ENCODE measurements around the gene UACA.

Gene UACA

GRCh38 chr15:70650567-70651302 is 112.6 kb downstream of the UACA start:
- DNase-seq (ENCODE audit: low read depth) = no peak
- no peak for TF ChIP-seq CTCF (conservative IDR thresholded peaks at IDR 0.05; ENCODE audit: low read length)

GRCh38 chr15:70647396-70647795 is 116.0 kb downstream of the UACA start:
- TF ChIP-seq CTCF (conservative IDR thresholded peaks at IDR 0.05; ENCODE audit: low read length) = no peak
- no peak for DNase-seq (ENCODE audit: low read depth)
- no peak overlapping the region for H3K4me3 ChIP-seq (ENCODE audit: low read length)

More at GRCh38 chr15:70650567-70651302, 112.6 kb downstream of the UACA start:
- H3K4me3 ChIP-seq (ENCODE audit: low read length) = no peak overlapping the region

- DNase-seq (ENCODE audit: low read depth) = no peak
- H3K4me3 ChIP-seq (ENCODE audit: low read length) = no peak overlapping the region
- TF ChIP-seq CTCF (conservative IDR thresholded peaks at IDR 0.05; ENCODE audit: low read length) = no peak
Measured at GRCh38 chr15:70646169-70646568, 117.2 kb downstream of the UACA start.

GRCh38 chr15:70643783-70644125 is 119.6 kb downstream of the UACA start:
- peak; percentile 27 for DNase-seq (ENCODE audit: low read depth)
- TF ChIP-seq CTCF (conservative IDR thresholded peaks at IDR 0.05; ENCODE audit: low read length) = no peak
- no peak overlapping the region for H3K4me3 ChIP-seq (ENCODE audit: low read length)

GRCh38 chr15:70643106-70643782 is 120.1 kb downstream of the UACA start:
- no peak overlapping the region for H3K4me3 ChIP-seq (ENCODE audit: low read length)
- no peak for DNase-seq (ENCODE audit: low read depth)
- no peak for TF ChIP-seq CTCF (conservative IDR thresholded peaks at IDR 0.05; ENCODE audit: low read length)

- DNase-seq (ENCODE audit: low read depth) = peak; percentile 24
- H3K4me3 ChIP-seq (ENCODE audit: low read length) = no peak overlapping the region
- peak; percentile 65 for TF ChIP-seq CTCF (conservative IDR thresholded peaks at IDR 0.05; ENCODE audit: low read length)
Measured at GRCh38 chr15:70636540-70637165, 126.7 kb downstream of the UACA start.

Data from AG10803 (cell line).